Measurements from ENCODE around the gene PANK1. TPM values are rescaled to one million over a fixed set of nuclear protein-coding genes. Genes with fewer than 3 reads are reported as not detected.

The PANK1 gene
- total RNA-seq, 4 donors from 2014 or later, result 6.3 to 9.6 (median 7.4) TPM

- Histone ChIP-seq H3K9me3 (no peaks in the 10 kb centered on the region), H3K4me3 (no peak overlapping the region), H3K27me3 (no peaks in the 10 kb centered on the region), H3K4me1 (peaks cover 0 to 15% (median 8%) of the 10 kb centered on the region in 4 donors), H3K36me3 (no peaks in the 10 kb centered on the region), H3K27ac (no peak overlapping the region)
- 89 to 93% methylated on average over 3 of the region's 3 CpGs for WGBS, 2 donors
- no peak for DNase-seq (ENCODE audit: low spot score in 2 of 2)
- no peak for TF ChIP-seq POLR2A (IDR thresholded peaks at IDR 0.05)
- no peak for TF ChIP-seq EP300 (IDR thresholded peaks at IDR 0.05)
- TF ChIP-seq CTCF (IDR thresholded peaks at IDR 0.05), result no peak
Observed at GRCh38 chr10:89648074-89648473, 3.0 kb upstream of the PANK1 start.

- WGBS, 2 donors, result 80 to 84% methylated on average over 5 of the region's 5 CpGs
- no peak overlapping the region for H3K4me3 ChIP-seq
- H3K27ac ChIP-seq, result no peak overlapping the region
- no peak for DNase-seq (ENCODE audit: low spot score in 2 of 2)
- H3K9me3 ChIP-seq, result no peaks in the 10 kb centered on the region
- H3K36me3 ChIP-seq, result no peaks in the 10 kb centered on the region
- TF ChIP-seq EP300 (IDR thresholded peaks at IDR 0.05), result no peak
- TF ChIP-seq POLR2A (IDR thresholded peaks at IDR 0.05), result no peak
- no peak for TF ChIP-seq CTCF (IDR thresholded peaks at IDR 0.05)
- H3K27me3 ChIP-seq, result no peaks in the 10 kb centered on the region
- H3K4me1 ChIP-seq, result peaks cover 0 to 17% (median 10%) of the 10 kb centered on the region in 4 donors
Observed at GRCh38 chr10:89646889-89647657, 2.0 kb upstream of the PANK1 start.

GRCh38 chr10:89645742-89646172 lies 715 bp upstream of the PANK1 start:
- WGBS, 2 donors, result 37 to 39% methylated on average over 6 of the region's 6 CpGs
- DNase-seq (ENCODE audit: low spot score in 2 of 2), result no peak
- TF ChIP-seq CTCF (IDR thresholded peaks at IDR 0.05) (no peak), POLR2A (IDR thresholded peaks at IDR 0.05) (no peak), EP300 (IDR thresholded peaks at IDR 0.05) (no peak)
- Histone ChIP-seq H3K36me3 (no peaks in the 10 kb centered on the region), H3K27me3 (no peaks in the 10 kb centered on the region), H3K9me3 (no peaks in the 10 kb centered on the region), H3K4me1 (peaks cover 0 to 17% (median 10%) of the 10 kb centered on the region in 4 donors), H3K27ac (peak overlapping the region in 3 of 4 donors; percentile 82 to 89 (median 87)), H3K4me3 (peak overlapping the region in 3 of 4 donors; percentile 75 to 90 (median 87))

GRCh38 chr10:89644691-89644966 lies 413 bp downstream of the PANK1 start:
- WGBS, 2 donors, result 0% methylated on average over 1 of the region's 35 CpGs; no CpG with 5 or more reads in 1 of the 2 donors
- H3K4me1 ChIP-seq, result peaks cover 0 to 17% (median 10%) of the 10 kb centered on the region in 4 donors
- TF ChIP-seq CTCF (IDR thresholded peaks at IDR 0.05), result no peak
- no peak for TF ChIP-seq EP300 (IDR thresholded peaks at IDR 0.05)
- no peak for TF ChIP-seq POLR2A (IDR thresholded peaks at IDR 0.05)
- H3K4me3 ChIP-seq, result peak overlapping the region; percentile 75 to 94 (median 88)
- peak overlapping the region; percentile 82 to 89 (median 86) for H3K27ac ChIP-seq
- no peaks in the 10 kb centered on the region for H3K36me3 ChIP-seq
- no peaks in the 10 kb centered on the region for H3K9me3 ChIP-seq
- no peak for DNase-seq (ENCODE audit: low spot score in 2 of 2)
- no peaks in the 10 kb centered on the region for H3K27me3 ChIP-seq

Data from tibial nerve (tissue), 4 donors.